GM19455 (cell line): ENCODE measurements around the gene PTPRC.

Source experiments
- ATAC-seq: cut with Tn5 transposase; IDR thresholded peaks from one replicate; pipeline ENCODE4 v1.9.1; 2021; ENCODE audit not compliant: unreplicated experiment

PTPRC gene

GRCh38 chr1:198798923-198799386 is 160.1 kb downstream of the PTPRC start:
- ATAC-seq = no peak

DNA sequence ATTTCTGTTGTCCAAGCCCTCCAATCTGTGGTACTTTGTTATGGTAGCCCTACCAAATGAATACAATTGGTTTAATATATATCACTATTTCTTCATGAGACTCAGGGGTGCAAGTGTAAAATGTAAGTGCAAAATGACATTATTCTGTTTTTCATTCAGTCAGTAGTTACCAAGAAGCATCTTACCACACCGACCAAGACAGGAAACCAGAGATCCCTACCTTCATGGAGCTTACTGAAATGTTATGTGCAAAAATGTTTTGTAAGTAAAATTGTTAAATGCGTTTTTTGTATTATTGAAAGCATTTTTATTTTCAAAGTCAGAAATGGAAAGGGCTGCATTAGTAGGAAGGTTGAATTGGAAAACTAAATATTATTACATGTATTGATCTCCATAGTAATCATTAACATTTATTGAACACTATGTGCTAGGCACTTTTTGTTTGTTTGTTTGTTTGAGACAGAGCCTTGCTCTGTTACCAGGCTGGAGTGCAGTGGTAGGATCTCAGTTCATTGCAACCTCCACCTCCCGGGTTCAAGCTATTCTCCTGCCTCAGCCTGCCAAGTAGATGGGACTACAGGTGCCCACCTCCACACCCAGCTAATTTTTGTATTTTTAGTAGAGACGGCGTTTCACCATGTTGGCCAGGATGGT is 166.8 kb downstream of the PTPRC start:
- no peak for ATAC-seq

- no peak for ATAC-seq
Observed at GRCh38 chr1:198806861-198807260, 168.0 kb downstream of the PTPRC start.
